Head of caudate nucleus (tissue), 42 donors: ENCODE results near the gene ZFHX3.
A peak's percentile ranks its signal among the peaks of the same experiment; 100 is the strongest.

Experiments
- DNase-seq, 42 donors: peaks; one replicate each; pipeline versions ENCODE4 v3.0.0 to v3.0.0-alpha.2; 2020 to 2021; ENCODE audit warnings: mixed read lengths in 7 of 42
- intact Hi-C: fragments of 100-400 bp; cut with DNase I; formaldehyde crosslinking; loops from one replicate; pipeline ENCODE4 v1.15.0; 2022

ZFHX3 gene

GRCh38 chr16:72948238-72948829, 99.6 kb downstream of the ZFHX3 start:
- intact Hi-C loops: no loop called here
- DNase-seq: no peak

DNA sequence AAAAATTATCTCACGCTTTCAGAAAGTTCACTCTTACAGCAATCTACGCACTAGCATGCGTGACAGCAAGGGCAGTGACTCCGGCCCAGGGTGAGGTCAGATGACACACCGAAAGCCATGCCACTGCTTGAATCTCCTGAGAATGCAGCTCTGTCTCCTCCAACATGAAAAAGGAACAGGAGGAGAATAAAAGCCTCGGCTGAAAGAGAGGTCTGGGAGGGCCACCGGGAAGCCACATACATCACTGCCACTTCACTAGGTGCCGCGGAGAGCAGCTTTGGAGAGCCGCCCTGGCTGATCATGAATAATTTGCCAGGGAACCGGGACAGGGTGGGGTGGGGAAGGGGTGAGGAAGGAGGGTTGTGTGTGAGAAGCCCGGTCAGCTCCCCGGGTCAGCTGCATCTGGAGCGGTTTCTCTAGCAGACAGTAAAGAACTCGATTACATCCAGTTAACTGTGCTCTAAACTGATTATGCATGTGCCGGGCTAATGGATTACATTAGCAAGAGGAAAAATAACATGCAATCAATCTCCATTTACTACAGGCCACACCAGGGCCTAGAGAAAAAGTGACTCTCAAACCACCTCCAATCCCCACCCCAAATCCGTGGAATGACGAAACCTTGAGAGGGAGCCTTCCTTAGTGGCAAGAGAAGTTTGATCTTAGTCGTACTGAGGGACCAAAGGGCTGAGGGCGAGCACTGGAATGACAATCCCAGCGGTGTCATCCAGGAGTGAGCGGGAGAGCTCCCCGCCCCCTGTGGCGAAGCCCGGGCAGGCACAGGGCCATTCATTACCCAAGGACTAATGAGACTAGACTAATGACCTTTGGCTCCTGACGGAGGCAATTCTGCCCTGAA, 100.3 kb downstream of the ZFHX3 start:
- intact Hi-C loops: no loop called here
- no peak for DNase-seq

DNA sequence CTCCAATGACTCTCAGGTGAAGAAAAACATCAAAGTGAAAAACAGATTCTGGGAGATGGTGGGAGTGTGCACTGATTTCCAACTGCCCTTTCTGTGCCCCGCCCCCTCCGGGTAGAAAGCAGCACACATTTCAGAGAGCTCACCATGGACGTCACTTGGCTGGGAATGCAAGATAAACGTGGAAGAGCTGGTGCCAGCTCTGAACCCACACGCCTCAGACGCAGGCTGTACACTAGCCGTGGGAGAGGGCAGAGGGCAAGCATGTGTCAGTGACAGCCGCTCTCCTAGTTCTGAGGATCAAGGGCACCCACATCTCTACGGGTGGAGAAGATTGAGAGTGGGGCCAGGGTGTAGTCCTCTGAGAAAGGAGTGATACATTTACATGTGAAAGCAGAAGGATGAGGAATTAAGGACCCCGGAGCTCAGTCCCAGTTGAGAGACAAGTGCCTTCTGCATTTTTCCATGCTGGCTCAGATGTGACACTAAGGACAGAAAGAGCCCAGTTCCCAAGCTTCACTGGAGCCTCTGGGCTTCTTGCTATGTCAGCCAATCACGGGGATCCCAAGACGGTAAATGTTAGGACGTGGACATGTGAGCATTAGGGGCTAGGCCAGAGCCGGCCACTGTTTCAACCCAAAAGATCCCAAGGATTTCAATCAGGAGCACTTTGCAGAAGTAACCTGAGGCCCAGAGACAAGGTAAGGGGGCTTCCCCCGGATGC, 101.3 kb downstream of the ZFHX3 start:
- DNase-seq: no peak
- intact Hi-C loops: no loop called here

DNA sequence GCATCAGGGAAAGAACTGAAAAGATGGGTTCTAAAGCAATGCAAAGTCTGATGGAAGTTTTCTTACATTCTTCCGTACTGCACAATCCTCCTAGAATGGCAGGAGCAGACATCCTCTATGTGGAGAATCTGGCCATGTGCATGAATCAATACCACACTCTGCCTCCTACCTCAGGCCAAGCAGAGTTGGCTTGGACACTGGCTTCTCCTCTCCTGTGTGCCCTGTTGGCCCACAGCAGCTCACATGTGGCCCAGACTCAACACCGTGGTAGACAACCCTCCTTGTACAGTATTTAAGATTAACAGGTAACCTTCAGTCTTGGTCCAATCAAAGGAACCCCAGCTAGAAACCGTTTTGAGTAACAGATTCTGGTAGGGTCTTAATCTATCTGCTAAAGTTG, 101.9 kb downstream of the ZFHX3 start:
- no peak for DNase-seq
- intact Hi-C loops: no loop called here

DNA sequence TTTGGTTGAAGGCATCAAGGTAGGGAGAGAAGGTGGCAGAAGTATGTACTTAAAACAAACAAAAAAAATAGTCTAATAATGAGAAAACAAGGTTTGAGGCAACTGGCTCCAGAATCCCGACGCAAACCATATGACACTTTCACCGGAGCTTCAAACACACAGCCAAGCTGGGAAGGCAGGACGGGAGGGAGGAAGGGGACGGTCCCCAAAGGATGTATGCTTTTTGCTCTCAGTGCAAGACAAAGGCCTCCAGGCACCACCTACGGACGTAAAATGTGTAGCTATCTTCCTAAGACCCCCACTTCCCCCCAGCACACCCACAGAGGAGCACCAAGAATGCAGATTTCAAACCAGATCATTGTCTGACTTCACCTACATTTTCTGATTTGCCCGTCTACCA, 102.3 kb downstream of the ZFHX3 start:
- no peak for DNase-seq
- intact Hi-C loops: no loop called here

- intact Hi-C loops: no loop called here
- DNase-seq: no peak
Measured at GRCh38 chr16:72944757-72945485, 103.0 kb downstream of the ZFHX3 start.

DNA sequence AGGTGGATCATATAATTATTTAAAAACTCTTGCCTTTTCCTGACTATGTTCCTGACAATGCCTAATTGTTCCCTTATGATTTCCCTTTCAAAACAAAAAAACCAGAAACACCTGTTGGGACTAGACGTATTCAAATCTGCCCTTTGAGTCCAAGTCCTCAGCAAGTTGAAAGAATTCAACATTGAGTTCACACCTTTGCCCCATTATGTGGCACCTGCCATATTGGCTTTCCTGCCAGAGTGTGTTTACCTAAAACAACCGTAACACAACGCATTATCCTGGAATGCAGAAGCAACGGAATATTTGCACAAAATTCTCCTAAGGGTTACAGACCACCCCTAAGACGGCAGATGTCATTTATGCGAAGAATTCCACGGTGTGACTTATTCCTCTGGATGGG, 105.9 kb downstream of the ZFHX3 start:
- no peak for DNase-seq
- intact Hi-C loops: no loop called here

DNA sequence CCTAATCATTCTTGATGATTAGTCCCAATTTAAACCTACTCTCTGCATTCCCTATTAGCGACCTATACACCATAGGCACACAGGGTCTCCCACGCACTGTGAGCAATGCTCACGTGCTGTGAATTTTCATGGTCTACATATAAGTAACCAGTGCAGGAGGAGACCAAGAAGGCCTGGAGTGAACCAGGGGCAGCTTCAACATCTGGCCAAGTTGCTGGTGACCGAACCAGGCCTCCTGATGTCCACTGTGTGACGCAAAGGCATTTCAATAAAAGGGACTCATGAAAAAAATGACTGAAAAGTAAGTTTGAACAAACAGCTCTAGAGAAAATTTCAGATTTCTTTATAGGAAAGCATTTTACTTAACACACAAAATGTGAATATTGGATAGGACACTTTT, 107.0 kb downstream of the ZFHX3 start:
- intact Hi-C loops: no loop called here
- no peak for DNase-seq

GRCh38 chr16:72939247-72939646, 108.7 kb downstream of the ZFHX3 start:
- intact Hi-C loops: no loop called here
- peak in 2 of 42 donors; percentile 42 to 56 for DNase-seq

GRCh38 chr16:72938795-72939164, 109.1 kb downstream of the ZFHX3 start:
- peak in 26 of 42 donors; percentile 20 to 84 (median 43) for DNase-seq
- intact Hi-C loops: no loop called here

DNA sequence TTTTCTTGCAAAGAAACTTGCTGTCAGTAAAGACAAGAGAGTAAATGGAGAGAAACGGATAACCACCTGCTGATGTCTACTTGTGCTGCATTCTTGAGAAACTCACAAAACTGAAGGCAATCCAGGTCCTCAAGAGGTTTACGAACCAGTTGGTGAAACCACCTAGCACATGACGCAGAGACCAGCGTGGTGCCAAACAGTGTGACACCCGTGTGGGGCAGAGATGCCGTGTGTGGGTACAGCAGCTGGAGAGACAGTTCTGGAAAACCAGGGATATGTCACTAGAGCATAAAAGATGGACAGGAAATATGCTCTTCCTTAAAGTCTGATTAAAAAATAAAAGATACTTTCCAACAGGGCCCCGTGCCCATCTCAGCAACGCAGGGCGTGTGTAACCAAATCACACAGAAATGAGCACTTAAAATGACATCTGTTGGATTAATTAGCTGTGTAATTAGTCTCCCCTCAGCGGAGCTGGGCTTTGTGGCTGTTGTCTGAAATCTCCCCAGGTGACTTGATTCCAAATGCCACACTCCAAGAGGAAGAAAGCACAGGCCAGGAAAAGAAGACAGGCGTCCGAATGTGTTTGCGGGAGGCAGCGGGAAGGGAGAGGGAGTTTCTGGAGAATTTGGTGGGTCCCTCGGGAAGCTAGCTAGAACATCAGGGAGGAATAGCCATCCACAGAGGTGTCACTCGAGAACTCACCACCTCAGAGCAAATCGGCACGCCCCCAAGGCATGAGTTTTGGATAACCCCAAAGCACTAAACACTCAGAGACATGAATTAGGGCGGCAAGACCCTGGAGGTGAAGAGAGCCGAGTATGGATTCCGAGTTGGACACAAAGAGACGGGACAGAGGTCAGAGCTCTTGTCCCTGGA, 109.8 kb downstream of the ZFHX3 start:
- intact Hi-C loops: no loop called here

GRCh38 chr16:72937360-72937759, 110.6 kb downstream of the ZFHX3 start:
- DNase-seq: peak in 1 of 42 donors; percentile 15
- intact Hi-C loops: no loop called here

More for the DNA sequence above, 109.8 kb downstream of the ZFHX3 start:
- no peak for DNase-seq

- no peak for DNase-seq
- intact Hi-C loops: no loop called here
Measured at GRCh38 chr16:72936408-72936807, 111.5 kb downstream of the ZFHX3 start.

- intact Hi-C loops: no loop called here
- DNase-seq: no peak
Measured at GRCh38 chr16:72935896-72936295, 112.0 kb downstream of the ZFHX3 start.

- DNase-seq: no peak
- intact Hi-C loops: no loop called here
Measured at GRCh38 chr16:72934636-72935403, 113.1 kb downstream of the ZFHX3 start.

GRCh38 chr16:72932677-72933335, 115.1 kb downstream of the ZFHX3 start:
- DNase-seq: no peak
- intact Hi-C loops: no loop called here

- intact Hi-C loops: no loop called here
- DNase-seq: no peak
Measured at GRCh38 chr16:72932050-72932449, 115.9 kb downstream of the ZFHX3 start.
